GM12801 (cell line): ENCODE measurements around the gene NCLN.

Experiments
- TF ChIP-seq, protein P1 (sequence below): IDR thresholded peaks from one replicate; pipeline ENCODE4 v1.5.1; 2011; ENCODE audit warnings: control low read depth; ENCODE audit not compliant: insufficient read length; ENCODE audit errors: extremely low read depth

NCLN gene

DNA sequence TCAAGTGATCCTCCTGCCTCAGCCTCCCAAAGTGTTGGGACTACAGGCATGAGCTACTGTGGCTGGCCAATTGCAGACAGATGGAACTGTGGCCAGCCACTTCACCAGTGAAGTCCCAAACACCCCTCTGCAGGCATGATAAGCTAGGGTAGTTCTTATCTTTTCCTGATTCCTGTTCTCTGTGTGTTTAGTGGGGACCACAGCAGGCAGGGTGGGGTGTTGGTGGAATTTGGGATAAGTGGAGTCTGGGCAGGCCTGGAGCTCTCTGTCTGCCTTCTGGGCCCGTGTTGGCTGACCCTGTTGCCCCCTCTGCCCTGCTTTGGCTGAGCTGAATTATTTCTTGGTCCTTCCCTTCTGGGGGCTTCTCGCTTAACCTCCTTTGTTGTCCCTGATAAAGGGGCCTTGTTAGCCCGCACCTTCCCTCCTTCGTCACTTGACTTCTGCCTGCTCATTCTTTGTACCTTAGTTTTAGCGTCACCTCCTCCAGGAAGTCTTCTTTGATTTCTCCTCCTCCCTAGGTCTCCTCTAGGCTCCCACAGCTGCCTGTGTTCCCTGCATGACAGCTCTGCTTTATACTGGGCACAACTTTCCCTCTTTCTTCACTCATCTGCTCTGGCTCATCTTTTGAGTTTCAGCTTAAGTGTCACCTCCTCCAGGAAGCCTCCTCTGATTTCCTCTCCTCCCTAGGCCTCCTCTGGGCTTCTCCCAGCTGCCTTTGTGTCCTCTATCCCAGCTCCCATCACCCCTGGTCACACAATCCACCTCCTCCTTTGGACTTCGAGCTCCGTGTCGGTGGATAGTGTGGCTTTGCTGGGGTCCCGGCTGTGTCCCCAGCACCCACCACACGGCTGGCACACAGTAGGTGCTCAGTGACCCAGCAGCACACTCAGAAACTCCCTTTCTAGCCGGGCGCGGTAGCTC is 1.7 kb upstream of the NCLN start:
- TF ChIP-seq, protein P1, sequence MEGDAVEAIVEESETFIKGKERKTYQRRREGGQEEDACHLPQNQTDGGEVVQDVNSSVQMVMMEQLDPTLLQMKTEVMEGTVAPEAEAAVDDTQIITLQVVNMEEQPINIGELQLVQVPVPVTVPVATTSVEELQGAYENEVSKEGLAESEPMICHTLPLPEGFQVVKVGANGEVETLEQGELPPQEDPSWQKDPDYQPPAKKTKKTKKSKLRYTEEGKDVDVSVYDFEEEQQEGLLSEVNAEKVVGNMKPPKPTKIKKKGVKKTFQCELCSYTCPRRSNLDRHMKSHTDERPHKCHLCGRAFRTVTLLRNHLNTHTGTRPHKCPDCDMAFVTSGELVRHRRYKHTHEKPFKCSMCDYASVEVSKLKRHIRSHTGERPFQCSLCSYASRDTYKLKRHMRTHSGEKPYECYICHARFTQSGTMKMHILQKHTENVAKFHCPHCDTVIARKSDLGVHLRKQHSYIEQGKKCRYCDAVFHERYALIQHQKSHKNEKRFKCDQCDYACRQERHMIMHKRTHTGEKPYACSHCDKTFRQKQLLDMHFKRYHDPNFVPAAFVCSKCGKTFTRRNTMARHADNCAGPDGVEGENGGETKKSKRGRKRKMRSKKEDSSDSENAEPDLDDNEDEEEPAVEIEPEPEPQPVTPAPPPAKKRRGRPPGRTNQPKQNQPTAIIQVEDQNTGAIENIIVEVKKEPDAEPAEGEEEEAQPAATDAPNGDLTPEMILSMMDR, result no peak

DNA sequence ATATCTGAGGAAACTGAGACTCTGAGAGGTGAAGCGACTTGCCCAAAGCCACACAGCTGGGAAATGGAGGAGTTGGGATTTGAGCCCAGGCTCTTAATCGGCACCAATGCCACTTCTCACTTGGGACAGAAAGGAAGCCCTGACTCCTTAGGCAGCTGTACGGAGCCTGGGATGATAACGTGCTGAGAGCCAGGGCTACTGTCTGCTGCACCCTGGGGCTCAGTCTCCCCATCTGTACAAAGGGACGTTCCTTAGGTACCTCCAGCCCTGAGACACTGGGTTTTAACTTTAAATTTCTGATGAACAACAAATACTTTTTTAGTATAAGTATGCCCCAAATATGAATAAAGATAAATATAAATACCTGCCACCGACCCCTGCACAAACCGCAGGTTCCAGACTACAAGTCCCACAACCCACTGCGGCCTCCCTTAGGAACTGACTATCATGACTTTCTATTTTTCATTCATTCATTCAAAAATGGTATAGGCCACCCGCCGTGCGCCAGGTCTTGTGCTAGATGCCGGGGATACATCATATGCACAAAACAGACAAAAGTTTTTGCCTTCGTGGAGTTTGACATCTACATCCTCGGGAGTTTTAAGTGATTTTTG is 776 bp upstream of the NCLN start:
- TF ChIP-seq, protein P1, result no peak

DNA sequence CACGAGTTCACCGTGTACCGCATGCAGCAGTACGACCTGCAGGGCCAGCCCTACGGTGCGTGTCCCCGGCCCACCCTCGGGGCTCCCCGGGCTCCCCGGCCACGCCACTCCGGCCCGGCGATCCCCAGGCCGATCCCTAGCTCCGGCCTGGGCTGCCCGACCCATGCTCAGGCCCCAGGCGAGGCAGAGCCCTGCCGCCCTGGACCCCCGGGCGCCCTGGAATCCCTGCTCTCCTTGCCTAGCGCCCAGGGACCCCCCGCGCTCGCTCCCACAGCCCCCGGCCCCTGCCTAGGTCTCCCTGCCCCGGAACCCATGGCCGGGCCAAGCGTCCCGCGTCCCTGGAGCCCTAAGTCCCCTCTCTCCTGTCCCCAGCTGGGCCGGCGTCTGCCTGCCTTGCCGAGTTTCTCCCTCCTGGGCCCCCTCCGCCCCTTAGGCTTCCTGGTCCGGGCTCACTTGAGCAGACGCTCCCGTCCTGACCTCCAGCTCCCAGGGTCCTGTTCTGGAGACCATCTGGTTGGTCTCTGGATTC is 494 bp downstream of the NCLN start:
- TF ChIP-seq, protein P1, result no peak

DNA sequence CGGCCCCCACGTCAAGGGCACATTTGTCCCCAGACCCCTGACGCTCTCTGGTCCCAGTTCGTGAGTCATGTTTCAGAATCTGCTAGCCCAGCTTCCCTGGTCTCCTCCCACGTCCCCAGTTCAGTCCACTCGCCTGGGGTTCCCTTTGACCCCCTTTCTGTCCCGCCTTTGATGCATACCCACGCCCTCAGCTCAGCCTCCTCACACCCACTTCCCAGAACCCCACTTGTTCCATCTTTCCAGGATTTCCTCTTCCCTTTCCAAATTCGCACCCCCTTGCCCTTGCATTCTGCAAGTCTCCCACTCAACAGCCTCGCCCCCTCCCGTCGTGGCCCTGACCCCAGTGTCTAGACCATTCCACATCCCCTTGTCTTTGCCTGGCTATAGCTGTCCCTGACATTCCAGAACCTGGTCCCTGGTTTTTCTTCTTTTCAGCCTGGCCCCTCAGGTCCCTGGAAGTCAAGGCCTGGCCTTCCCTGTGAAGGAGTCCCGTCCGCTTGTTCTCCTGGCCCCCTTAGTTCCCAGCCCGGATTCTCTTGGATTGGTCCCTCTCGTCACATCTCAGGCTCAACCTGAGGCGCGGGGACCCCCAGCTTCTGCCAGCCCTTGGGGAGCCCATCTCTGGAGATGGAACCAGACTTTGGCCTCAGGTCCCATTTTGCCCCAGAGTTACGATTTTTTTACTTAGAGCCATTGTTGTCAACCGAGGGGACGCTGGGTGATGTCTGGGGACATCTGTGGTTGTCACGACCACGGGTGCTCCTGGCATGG is 1.3 kb downstream of the NCLN start:
- TF ChIP-seq, protein P1, result no peak

DNA sequence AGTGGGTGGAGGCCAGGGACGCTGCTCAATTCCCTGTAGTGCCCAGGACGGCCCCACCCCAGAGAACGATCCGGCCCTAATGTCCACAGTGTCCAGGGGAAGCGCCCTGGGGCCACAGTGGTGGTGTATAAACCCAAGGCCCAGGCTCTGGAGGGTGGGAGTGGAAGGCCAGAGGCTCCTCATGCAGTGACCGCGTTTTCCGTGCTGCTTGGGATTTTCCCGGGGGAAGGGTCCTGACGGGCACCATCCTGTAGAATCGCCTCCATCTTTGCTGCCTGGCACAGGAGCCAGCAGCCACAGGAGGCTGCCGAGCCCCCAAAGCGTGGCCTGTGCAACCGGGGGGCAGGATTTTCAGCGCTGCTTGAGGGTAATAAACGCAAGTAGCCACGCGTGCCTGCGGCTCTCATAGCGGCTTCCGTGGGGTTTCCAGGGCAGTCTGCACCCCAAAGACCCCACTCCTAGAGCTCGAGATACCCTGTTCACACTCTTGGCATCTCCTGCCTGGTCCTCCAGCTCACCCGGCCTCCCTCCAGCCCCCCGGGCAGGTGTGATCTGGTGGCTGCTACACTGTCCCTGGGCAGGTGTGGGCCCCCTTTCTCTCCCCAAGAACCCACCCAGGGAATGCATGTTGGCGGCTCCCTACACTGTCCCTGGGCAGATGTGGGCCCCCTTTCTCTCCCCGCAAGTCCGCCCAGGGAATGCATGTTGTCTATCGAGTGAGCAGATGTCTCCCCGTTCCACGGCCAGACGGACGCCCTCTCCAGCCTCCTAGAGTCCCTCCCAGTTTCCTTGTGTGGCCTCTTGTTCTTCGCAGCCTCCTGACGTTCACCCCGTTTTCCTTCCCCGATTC is 2.2 kb downstream of the NCLN start:
- TF ChIP-seq, protein P1, result no peak

DNA sequence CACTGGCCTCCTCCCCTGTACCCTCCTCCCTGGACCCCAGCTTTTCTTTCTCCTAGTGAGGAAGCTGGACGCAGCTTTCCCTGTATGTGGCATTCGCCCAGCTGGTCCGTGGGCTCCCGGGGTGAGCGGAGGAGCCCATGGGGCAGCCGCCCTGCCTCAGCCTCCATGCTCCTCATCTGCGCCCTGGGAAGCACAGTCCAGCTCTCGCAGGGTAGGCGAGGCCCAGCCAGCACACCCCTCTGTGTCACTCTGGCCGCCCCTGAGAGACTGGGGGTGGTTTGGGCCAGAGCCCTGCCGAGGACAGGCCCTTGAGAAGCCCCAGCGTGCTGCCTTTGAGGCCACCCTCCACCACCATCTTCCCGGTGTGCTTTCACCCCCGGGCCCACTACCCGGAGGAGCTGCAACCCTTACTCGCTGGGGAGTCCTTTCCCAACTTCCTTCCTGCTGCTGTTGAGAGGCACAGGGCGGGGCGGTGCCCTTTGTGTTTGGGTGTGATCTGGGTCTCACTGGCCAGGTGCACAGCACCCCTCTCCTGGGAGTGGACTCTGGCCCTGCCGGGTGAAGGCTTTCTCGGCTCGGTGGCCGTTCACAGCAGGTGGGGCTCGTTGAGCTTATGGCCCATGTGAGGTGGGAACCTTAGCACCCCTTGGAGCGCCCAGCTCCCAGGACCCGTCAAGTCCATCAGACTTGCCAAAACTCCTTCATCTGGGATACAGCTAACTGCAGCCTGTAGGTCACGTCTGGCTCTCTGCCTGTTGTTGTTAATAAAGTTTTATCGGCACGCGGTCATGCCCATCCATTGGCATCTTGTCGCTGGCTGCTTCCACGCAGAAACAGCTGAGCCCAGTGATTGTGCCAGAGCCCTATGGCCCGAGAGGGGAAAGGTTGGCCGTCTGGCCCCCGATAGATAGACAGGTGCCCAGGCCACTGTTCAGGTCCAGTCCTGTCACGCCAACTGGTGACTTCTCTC is 3.2 kb downstream of the NCLN start:
- TF ChIP-seq, protein P1, result no peak
